ENCODE results near the gene RAD51B. TPM values are rescaled to one million over a fixed set of nuclear protein-coding genes. Genes with fewer than 3 reads are reported as not detected.

Gene RAD51B
- polyA plus RNA-seq, 1 donor (not counting 4 experiments of a cell fraction or from before 2014, with no cell fraction given), result 13.3 TPM

DNA sequence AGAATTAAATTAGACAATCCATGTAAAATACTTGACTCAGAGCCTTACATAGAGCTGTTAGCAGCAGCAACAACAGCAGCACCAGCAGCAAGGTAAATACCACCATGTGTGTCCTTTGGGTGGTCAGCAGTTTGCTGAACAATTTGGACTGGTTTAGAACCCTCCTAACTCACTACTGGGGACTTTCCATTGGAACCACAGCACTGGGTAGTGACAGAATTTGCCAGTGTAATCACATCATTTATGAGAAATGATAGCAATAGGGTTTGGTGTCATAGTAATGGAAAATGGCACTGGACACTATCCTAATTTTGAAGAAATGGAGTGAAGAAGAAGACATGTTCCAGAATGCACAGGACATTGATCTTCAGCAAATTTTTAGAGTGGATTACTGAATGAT is 392.8 kb downstream of the RAD51B start:
- Histone ChIP-seq H3K9ac (ENCODE audit: control insufficient read depth, extremely low read depth, insufficient read depth, low read length) (no peak overlapping the region), H3K9me3 (ENCODE audit: control insufficient read depth, low read depth, low read length) (no peaks in the 10 kb centered on the region), H3K9me1 (ENCODE audit: control insufficient read depth, extremely low read depth, insufficient read depth, low read length) (no peaks in the 10 kb centered on the region), H4K20me1 (ENCODE audit: control insufficient read depth, extremely low read depth, insufficient read depth, low read length) (no peaks in the 10 kb centered on the region), H3K4me2 (ENCODE audit: control insufficient read depth, extremely low read depth, insufficient read depth, low read depth, low read length) (no peak overlapping the region), H3K27me3 (ENCODE audit: control insufficient read depth, extremely low read depth, insufficient read depth, low read length) (no peaks in the 10 kb centered on the region), H3K27ac (ENCODE audit: control insufficient read depth, insufficient read depth, low read length) (no peak overlapping the region), H2AFZ (ENCODE audit: control insufficient read depth, low read length) (no peak overlapping the region), H3K79me2 (ENCODE audit: control insufficient read depth, insufficient read depth, low read length) (no peaks in the 10 kb centered on the region), H3K4me1 (ENCODE audit: control insufficient read depth, extremely low read depth, insufficient read depth, low read length) (peaks cover 12% of the 10 kb centered on the region), H3K4me3 (ENCODE audit: control insufficient read depth in 2 of 3, extremely low read depth in 1 of 3, insufficient read depth in 2 of 3, low read depth in 1 of 3, low read length in 3 of 3) (no peak overlapping the region), H3K36me3 (ENCODE audit: control insufficient read depth in 2 of 2, extremely low read depth in 1 of 2, insufficient read depth in 2 of 2, low read length in 2 of 2) (no peaks in the 10 kb centered on the region)
- dilution Hi-C loops (cut with MboI; ENCODE audit: extremely low pct_ligation_motif_present, low sequenced_read_pairs), result no loop called here
- DNase-seq (ENCODE audit: low read depth, low spot score) (no peak), FAIRE-seq (no peak)
- TF ChIP-seq EZH2 (IDR thresholded peaks at IDR 0.05; ENCODE audit: low read length), result no peak
- TF ChIP-seq, protein P1, sequence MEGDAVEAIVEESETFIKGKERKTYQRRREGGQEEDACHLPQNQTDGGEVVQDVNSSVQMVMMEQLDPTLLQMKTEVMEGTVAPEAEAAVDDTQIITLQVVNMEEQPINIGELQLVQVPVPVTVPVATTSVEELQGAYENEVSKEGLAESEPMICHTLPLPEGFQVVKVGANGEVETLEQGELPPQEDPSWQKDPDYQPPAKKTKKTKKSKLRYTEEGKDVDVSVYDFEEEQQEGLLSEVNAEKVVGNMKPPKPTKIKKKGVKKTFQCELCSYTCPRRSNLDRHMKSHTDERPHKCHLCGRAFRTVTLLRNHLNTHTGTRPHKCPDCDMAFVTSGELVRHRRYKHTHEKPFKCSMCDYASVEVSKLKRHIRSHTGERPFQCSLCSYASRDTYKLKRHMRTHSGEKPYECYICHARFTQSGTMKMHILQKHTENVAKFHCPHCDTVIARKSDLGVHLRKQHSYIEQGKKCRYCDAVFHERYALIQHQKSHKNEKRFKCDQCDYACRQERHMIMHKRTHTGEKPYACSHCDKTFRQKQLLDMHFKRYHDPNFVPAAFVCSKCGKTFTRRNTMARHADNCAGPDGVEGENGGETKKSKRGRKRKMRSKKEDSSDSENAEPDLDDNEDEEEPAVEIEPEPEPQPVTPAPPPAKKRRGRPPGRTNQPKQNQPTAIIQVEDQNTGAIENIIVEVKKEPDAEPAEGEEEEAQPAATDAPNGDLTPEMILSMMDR (optimal IDR thresholded peaks at IDR 0.05 in 1 of 3, IDR thresholded peaks at IDR 0.05 in 1 of 3, conservative IDR thresholded peaks at IDR 0.05 in 1 of 3; ENCODE audit: extremely low read depth in 1 of 3, insufficient read depth in 2 of 3, low read length in 3 of 3), result no peak

DNA sequence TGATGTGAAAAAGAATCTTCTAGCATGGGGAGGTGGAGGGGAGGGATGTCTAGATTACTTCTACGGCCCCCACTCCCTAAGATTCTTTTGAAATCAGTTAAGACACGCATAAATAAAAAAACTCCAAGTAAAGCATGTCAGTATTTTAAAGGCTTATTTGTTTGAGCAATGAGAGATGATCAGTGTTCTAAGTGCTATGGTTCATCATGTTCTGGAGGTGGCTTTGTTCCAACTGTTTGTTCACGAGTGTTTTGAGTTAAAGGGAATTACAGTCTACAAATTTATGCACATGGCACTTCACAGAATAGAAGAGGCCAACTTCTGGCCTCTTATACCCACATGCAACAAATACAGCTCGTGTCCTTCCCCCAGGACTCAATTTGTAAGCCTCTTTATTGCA is 394.9 kb downstream of the RAD51B start:
- DNase-seq (ENCODE audit: low read depth, low spot score), result no peak
- dilution Hi-C loops (cut with MboI; ENCODE audit: extremely low pct_ligation_motif_present, low sequenced_read_pairs), result no loop called here

More for the DNA sequence above, 394.9 kb downstream of the RAD51B start:
- Histone ChIP-seq H3K27ac (ENCODE audit: control insufficient read depth, insufficient read depth, low read length) (no peak overlapping the region), H4K20me1 (ENCODE audit: control insufficient read depth, extremely low read depth, insufficient read depth, low read length) (no peaks in the 10 kb centered on the region), H2AFZ (ENCODE audit: control insufficient read depth, low read length) (no peak overlapping the region), H3K9me3 (ENCODE audit: control insufficient read depth, low read depth, low read length) (no peaks in the 10 kb centered on the region), H3K36me3 (ENCODE audit: control insufficient read depth in 2 of 2, extremely low read depth in 1 of 2, insufficient read depth in 2 of 2, low read length in 2 of 2) (no peaks in the 10 kb centered on the region), H3K4me1 (ENCODE audit: control insufficient read depth, extremely low read depth, insufficient read depth, low read length) (peaks cover 12% of the 10 kb centered on the region), H3K27me3 (ENCODE audit: control insufficient read depth, extremely low read depth, insufficient read depth, low read length) (no peaks in the 10 kb centered on the region), H3K4me3 (ENCODE audit: control insufficient read depth in 2 of 3, extremely low read depth in 1 of 3, insufficient read depth in 2 of 3, low read depth in 1 of 3, low read length in 3 of 3) (no peak overlapping the region), H3K9me1 (ENCODE audit: control insufficient read depth, extremely low read depth, insufficient read depth, low read length) (no peaks in the 10 kb centered on the region), H3K79me2 (ENCODE audit: control insufficient read depth, insufficient read depth, low read length) (no peaks in the 10 kb centered on the region), H3K4me2 (ENCODE audit: control insufficient read depth, extremely low read depth, insufficient read depth, low read depth, low read length) (no peak overlapping the region), H3K9ac (ENCODE audit: control insufficient read depth, extremely low read depth, insufficient read depth, low read length) (no peak overlapping the region)
- FAIRE-seq, result no peak
- no peak for TF ChIP-seq EZH2 (IDR thresholded peaks at IDR 0.05; ENCODE audit: low read length)
- TF ChIP-seq, protein P1 (optimal IDR thresholded peaks at IDR 0.05 in 1 of 3, IDR thresholded peaks at IDR 0.05 in 1 of 3, conservative IDR thresholded peaks at IDR 0.05 in 1 of 3; ENCODE audit: extremely low read depth in 1 of 3, insufficient read depth in 2 of 3, low read length in 3 of 3), result no peak

Data from keratinocyte (primary cell).